PC-3 (cell line): Measurements from ENCODE around the gene DPH3. TPM values are rescaled to one million over a fixed set of nuclear protein-coding genes. Genes with fewer than 3 reads are reported as not detected.

Source experiments
- ATAC-seq: fragments of 200-7000 bp; cut with Tn5 transposase; 2 replicates; pipeline ENCODE4 v1.9.1; 2020; ENCODE audit warnings: mild to moderate bottlenecking, moderate library complexity
- BruUV-seq: library from RNA; stranded (reverse); fragments of 400-500 nt; replicated peaks from 2 replicates; lab custom pipeline; 2021; lab: Mats Ljungman, UMichigan
- CTCF ChIA-PET: fragments of 300-600 bp; sonication (Branson Sonifier 250); formaldehyde crosslinking; loops from one replicate; lab custom pipeline; 2022; ENCODE audit warnings: antibody characterized with exemption; lab: Charles Lee
- POLR2A ChIA-PET: fragments of 300-600 bp; sonication (Branson Sonifier 250); formaldehyde crosslinking; loops from one replicate; lab custom pipeline; 2022; ENCODE audit warnings: antibody characterized with exemption; ENCODE audit not compliant: unreplicated experiment; lab: Charles Lee
- DNase-seq: peaks from one replicate; pipeline ENCODE4 v3.0.0-alpha.2; 2015
- H2AFZ ChIP-seq: fragments of 300-600 bp; sonication (generic); 2 replicates; pipeline ENCODE4 v1.6.0; 2016; ENCODE audit warnings: antibody characterized with exemption, low read length
- H3F3A ChIP-seq: fragments of 300-600 bp; sonication (generic); one replicate; pipeline ENCODE4 v1.6.0; 2017; ENCODE audit warnings: antibody characterized with exemption, low read length, control low read depth, mild to moderate bottlenecking; ENCODE audit not compliant: unreplicated experiment
- H3K27ac ChIP-seq: fragments of 300-600 bp; sonication (generic); 2 replicates; pipeline ENCODE4 v1.5.1; 2016; ENCODE audit warnings: mild to moderate bottlenecking, low read length
- H3K27me3 ChIP-seq: fragments of 300-600 bp; sonication (generic); 2 replicates; pipeline ENCODE4 v1.6.1; 2016; ENCODE audit warnings: low read length, mixed read lengths
- H3K36me3 ChIP-seq: fragments of 300-600 bp; sonication (generic); 2 replicates; pipeline ENCODE4 v1.6.1; 2016; ENCODE audit warnings: low read depth, mixed run types, low read length, mixed read lengths
- H3K4me1 ChIP-seq: fragments of 300-600 bp; sonication (generic); 2 replicates; pipeline ENCODE4 v1.5.1; 2016; ENCODE audit warnings: low read length; ENCODE audit not compliant: insufficient read depth
- H3K4me2 ChIP-seq: fragments of 300-600 bp; sonication (generic); 2 replicates; pipeline ENCODE4 v1.6.0; 2016; ENCODE audit warnings: low read length
- H3K4me3 ChIP-seq: fragments of 300-600 bp; sonication (generic); 2 replicates; pipeline ENCODE4 v1.5.1; 2016; ENCODE audit warnings: mild to moderate bottlenecking, low read length, mixed read lengths
- H3K79me2 ChIP-seq: fragments of 300-600 bp; sonication (generic); 2 replicates; pipeline ENCODE4 v1.6.1; 2017; ENCODE audit warnings: low read length, mixed read lengths
- H3K9ac ChIP-seq: fragments of 300-600 bp; sonication (generic); 2 replicates; pipeline ENCODE4 v1.6.0; 2016; ENCODE audit warnings: mild to moderate bottlenecking, low read length
- H3K9me2 ChIP-seq: fragments of 300-600 bp; sonication (generic); replicated peaks from 2 replicates; pipeline ENCODE4 v1.6.1; 2016; ENCODE audit warnings: mixed run types, low read length, mixed read lengths
- H3K9me3 ChIP-seq: fragments of 300-600 bp; sonication (generic); 2 replicates; pipeline ENCODE4 v1.6.1; 2016; ENCODE audit warnings: low read length, mixed read lengths
- H4K20me1 ChIP-seq: fragments of 300-600 bp; sonication (generic); 2 replicates; pipeline ENCODE4 v1.6.1; 2016; ENCODE audit warnings: low read length, mixed read lengths
- EZH2 ChIP-seq: fragments of 300-600 bp; sonication (generic); IDR thresholded peaks from one replicate; pipeline ENCODE4 v1.6.1; 2017; ENCODE audit warnings: antibody characterized with exemption, mild to moderate bottlenecking, low read length; ENCODE audit not compliant: unreplicated experiment
- EZH2phosphoT487 ChIP-seq: fragments of 300-600 bp; sonication (generic); IDR thresholded peaks from 2 replicates; pipeline ENCODE4 v1.6.1; 2018; ENCODE audit warnings: mild to moderate bottlenecking, antibody characterized with exemption, low read length, borderline replicate concordance
- intact Hi-C: fragments of 100-400 bp; cut with micrococcal nuclease; formaldehyde crosslinking; loops from 2 replicates; pipeline ENCODE4 v1.9.0; 2023
- total RNA-seq: library from RNA; depleted of rRNA; stranded (reverse); fragments of >200 nt; gene quantifications from 2 replicates; pipeline ENCODE4 v1.2.3, GENCODE V29; 2014
- TF ChIP-seq, protein P1 (sequence below): fragments of 300-600 bp; sonication (generic); conservative IDR thresholded peaks from 2 replicates; pipeline ENCODE4 v1.5.1; 2017; ENCODE audit warnings: antibody characterized with exemption, low read depth, mild to moderate bottlenecking, low read length

Gene DPH3
- total RNA-seq, 1 experiment from 2014 or later = 10.2 TPM

DNA sequence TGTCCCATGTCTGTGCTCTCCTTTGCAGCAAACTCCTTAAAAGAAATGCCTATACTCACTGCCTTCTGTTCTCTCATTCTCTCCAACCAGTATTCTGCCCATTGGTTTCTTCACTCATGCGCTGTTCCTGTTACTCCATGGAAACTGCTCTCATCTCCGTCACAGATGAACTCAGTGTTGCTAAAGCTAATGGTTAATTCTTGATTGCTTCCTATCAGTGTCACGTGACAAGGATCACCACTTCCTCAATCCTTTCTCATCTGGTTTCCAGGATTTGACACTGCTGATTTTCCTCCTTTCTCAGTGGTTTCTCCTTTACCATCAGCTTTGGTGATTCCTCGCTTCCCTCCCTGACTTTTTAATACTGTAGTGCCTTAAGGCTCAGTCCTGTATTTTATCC is 2.6 kb downstream of the DPH3 start:
- Histone ChIP-seq H3K27ac (no peak overlapping the region), H3K4me3 (no peak overlapping the region), H2AFZ (no peak overlapping the region), H3K9me2 (no peaks in the 10 kb centered on the region), H3K4me2 (no peak overlapping the region), H3K36me3 (peaks cover 13% of the 10 kb centered on the region), H3K27me3 (no peaks in the 10 kb centered on the region), H3K4me1 (peaks cover 19% of the 10 kb centered on the region), H3K9me3 (no peaks in the 10 kb centered on the region), H3K79me2 (peaks cover 56% of the 10 kb centered on the region), H3K9ac (no peak overlapping the region), H4K20me1 (no peaks in the 10 kb centered on the region), H3F3A (no peaks in the 10 kb centered on the region)
- POLR2A ChIA-PET = no interaction called here
- ATAC-seq (no peak), DNase-seq (no peak)
- TF ChIP-seq, protein P1, sequence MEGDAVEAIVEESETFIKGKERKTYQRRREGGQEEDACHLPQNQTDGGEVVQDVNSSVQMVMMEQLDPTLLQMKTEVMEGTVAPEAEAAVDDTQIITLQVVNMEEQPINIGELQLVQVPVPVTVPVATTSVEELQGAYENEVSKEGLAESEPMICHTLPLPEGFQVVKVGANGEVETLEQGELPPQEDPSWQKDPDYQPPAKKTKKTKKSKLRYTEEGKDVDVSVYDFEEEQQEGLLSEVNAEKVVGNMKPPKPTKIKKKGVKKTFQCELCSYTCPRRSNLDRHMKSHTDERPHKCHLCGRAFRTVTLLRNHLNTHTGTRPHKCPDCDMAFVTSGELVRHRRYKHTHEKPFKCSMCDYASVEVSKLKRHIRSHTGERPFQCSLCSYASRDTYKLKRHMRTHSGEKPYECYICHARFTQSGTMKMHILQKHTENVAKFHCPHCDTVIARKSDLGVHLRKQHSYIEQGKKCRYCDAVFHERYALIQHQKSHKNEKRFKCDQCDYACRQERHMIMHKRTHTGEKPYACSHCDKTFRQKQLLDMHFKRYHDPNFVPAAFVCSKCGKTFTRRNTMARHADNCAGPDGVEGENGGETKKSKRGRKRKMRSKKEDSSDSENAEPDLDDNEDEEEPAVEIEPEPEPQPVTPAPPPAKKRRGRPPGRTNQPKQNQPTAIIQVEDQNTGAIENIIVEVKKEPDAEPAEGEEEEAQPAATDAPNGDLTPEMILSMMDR = no peak
- TF ChIP-seq EZH2 = no peak
- TF ChIP-seq EZH2phosphoT487 = no peak
- CTCF ChIA-PET = no interaction called here
- intact Hi-C loops = loop anchor here (10.0 kb wide), 1 partner anchor 773 kb away; no protein-coding TSS in a partner anchor
- no TSS peak for BruUV-seq

DNA sequence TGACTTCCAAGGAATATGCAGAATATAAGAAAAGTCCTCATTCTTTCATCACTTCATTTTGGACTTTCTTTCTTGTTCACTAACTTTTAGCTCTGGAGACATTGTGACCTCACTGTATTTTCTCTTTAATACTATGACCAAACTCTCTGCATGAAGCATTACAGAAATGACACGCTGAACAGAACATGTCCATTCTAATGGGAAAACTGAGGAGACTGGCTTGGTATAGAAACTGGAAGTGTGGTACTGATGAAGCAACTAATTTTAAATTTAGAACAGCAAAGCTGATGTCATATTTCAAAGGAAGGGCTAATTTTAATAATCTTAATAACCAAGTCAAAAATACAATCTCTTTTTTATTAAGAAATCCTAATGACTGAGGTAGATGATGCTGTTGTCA is 4.7 kb downstream of the DPH3 start:
- Histone ChIP-seq H3K27me3 (no peaks in the 10 kb centered on the region), H3K27ac (no peak overlapping the region), H3K9ac (no peak overlapping the region), H3K36me3 (peaks cover 13% of the 10 kb centered on the region), H4K20me1 (no peaks in the 10 kb centered on the region), H3K9me2 (no peaks in the 10 kb centered on the region), H2AFZ (no peak overlapping the region), H3F3A (no peaks in the 10 kb centered on the region), H3K4me1 (peaks cover 5% of the 10 kb centered on the region), H3K4me3 (no peak overlapping the region), H3K79me2 (peaks cover 35% of the 10 kb centered on the region), H3K9me3 (no peaks in the 10 kb centered on the region), H3K4me2 (no peak overlapping the region)
- intact Hi-C loops = loop anchor here (10.0 kb wide), 1 partner anchor 775 kb away; no protein-coding TSS in a partner anchor
- ATAC-seq (no peak), DNase-seq (no peak)
- no TSS peak for BruUV-seq
- CTCF ChIA-PET = no interaction called here
- POLR2A ChIA-PET = no interaction called here
- TF ChIP-seq EZH2 (no peak), EZH2phosphoT487 (no peak)
- TF ChIP-seq, protein P1 = no peak

DNA sequence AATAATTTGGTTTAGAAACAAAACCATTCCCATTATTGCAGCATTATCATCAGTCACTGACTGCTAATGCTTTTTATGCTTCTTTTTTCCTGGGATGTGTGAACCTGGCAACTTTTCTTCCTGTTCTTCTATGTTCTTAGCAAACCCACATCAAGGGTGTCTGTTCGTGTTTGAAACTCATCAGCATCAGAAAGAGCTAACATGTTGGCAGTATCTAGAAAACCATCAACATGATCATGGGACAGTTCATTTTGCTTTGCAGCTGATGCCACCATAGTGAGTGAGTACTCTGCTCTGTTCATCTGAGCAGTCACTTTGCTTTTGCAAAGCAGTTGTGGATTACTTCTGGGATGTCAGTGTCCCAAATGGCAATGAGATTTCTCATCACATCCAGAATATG is 5.9 kb downstream of the DPH3 start:
- Histone ChIP-seq H3K9me2 (no peaks in the 10 kb centered on the region), H3K4me2 (no peak overlapping the region), H3K4me3 (no peak overlapping the region), H3K27me3 (no peaks in the 10 kb centered on the region), H3F3A (no peaks in the 10 kb centered on the region), H4K20me1 (no peaks in the 10 kb centered on the region), H3K36me3 (peaks cover 13% of the 10 kb centered on the region), H3K4me1 (peaks cover 5% of the 10 kb centered on the region), H3K79me2 (peaks cover 27% of the 10 kb centered on the region), H3K27ac (no peak overlapping the region), H3K9ac (no peak overlapping the region), H2AFZ (no peak overlapping the region), H3K9me3 (no peaks in the 10 kb centered on the region)
- ChIA-PET CTCF (no interaction called here), POLR2A (no interaction called here)
- BruUV-seq = no TSS peak
- no peak for TF ChIP-seq EZH2
- TF ChIP-seq EZH2phosphoT487 = no peak
- TF ChIP-seq, protein P1 = no peak
- intact Hi-C loops = no loop called here
- no peak for DNase-seq
- ATAC-seq = no peak
